ENCODE measurements around the gene MEA1.

GRCh38 chr6:43050981-43051380 lies 37.2 kb upstream of the MEA1 start:
- TF ChIP-seq CTCF (conservative IDR thresholded peaks at IDR 0.05; ENCODE audit: low read length), result no peak
- TF ChIP-seq EZH2phosphoT487 (IDR thresholded peaks at IDR 0.05; ENCODE audit: borderline replicate concordance, low read depth, low read length), result no peak

Data from OCI-LY7 (cell line).